Measurements from ENCODE around the gene FIBCD1.
A peak's percentile ranks its signal among the peaks of the same experiment; 100 is the strongest.

Gene FIBCD1

GRCh38 chr9:130980526-130980925 lies 41.5 kb upstream of the FIBCD1 start:
- H3K4me1 Mint-ChIP-seq = no peaks in the 10 kb centered on the region
- no peak for DNase-seq
- peaks cover 4% of the 10 kb centered on the region for H3K27me3 Mint-ChIP-seq
- no peak overlapping the region for H3K4me3 Mint-ChIP-seq
- no peaks in the 10 kb centered on the region for H3K9me3 Mint-ChIP-seq
- no peak for ATAC-seq
- no peak overlapping the region for H3K27ac Mint-ChIP-seq
- H3K36me3 Mint-ChIP-seq (ENCODE audit: low read depth) = no peaks in the 10 kb centered on the region

GRCh38 chr9:130979591-130980385 lies 40.7 kb upstream of the FIBCD1 start:
- peaks cover 4% of the 10 kb centered on the region for H3K27me3 Mint-ChIP-seq
- no peak overlapping the region for H3K27ac Mint-ChIP-seq
- no peaks in the 10 kb centered on the region for H3K4me1 Mint-ChIP-seq
- no peaks in the 10 kb centered on the region for H3K9me3 Mint-ChIP-seq
- DNase-seq = no peak
- H3K4me3 Mint-ChIP-seq = no peak overlapping the region
- H3K36me3 Mint-ChIP-seq (ENCODE audit: low read depth) = no peaks in the 10 kb centered on the region
- no peak for ATAC-seq

- Mint-ChIP-seq H3K4me3 (no peak overlapping the region), H3K4me1 (no peaks in the 10 kb centered on the region), H3K9me3 (no peaks in the 10 kb centered on the region), H3K27ac (no peak overlapping the region), H3K27me3 (peaks cover 7% of the 10 kb centered on the region), H3K36me3 (ENCODE audit: low read depth) (no peaks in the 10 kb centered on the region)
- DNase-seq (no peak), ATAC-seq (no peak)
Measured at GRCh38 chr9:130977811-130978221, 38.8 kb upstream of the FIBCD1 start.

- Mint-ChIP-seq H3K9me3 (no peaks in the 10 kb centered on the region), H3K4me1 (no peaks in the 10 kb centered on the region), H3K27me3 (peaks cover 20% of the 10 kb centered on the region), H3K27ac (no peak overlapping the region), H3K36me3 (ENCODE audit: low read depth) (no peaks in the 10 kb centered on the region), H3K4me3 (no peak overlapping the region)
- DNase-seq = no peak
- ATAC-seq = no peak
Measured at GRCh38 chr9:130975932-130976841, 37.1 kb upstream of the FIBCD1 start.

GRCh38 chr9:130975156-130975555 lies 36.1 kb upstream of the FIBCD1 start:
- Mint-ChIP-seq H3K27me3 (peaks cover 20% of the 10 kb centered on the region), H3K4me3 (no peak overlapping the region), H3K9me3 (no peaks in the 10 kb centered on the region), H3K4me1 (no peaks in the 10 kb centered on the region), H3K27ac (no peak overlapping the region), H3K36me3 (ENCODE audit: low read depth) (no peaks in the 10 kb centered on the region)
- DNase-seq = no peak
- ATAC-seq = no peak

GRCh38 chr9:130974697-130975096 lies 35.6 kb upstream of the FIBCD1 start:
- no peaks in the 10 kb centered on the region for H3K36me3 Mint-ChIP-seq (ENCODE audit: low read depth)
- H3K27ac Mint-ChIP-seq = no peak overlapping the region
- H3K4me3 Mint-ChIP-seq = no peak overlapping the region
- H3K9me3 Mint-ChIP-seq = no peaks in the 10 kb centered on the region
- ATAC-seq = no peak
- H3K4me1 Mint-ChIP-seq = no peaks in the 10 kb centered on the region
- peaks cover 20% of the 10 kb centered on the region for H3K27me3 Mint-ChIP-seq
- DNase-seq = no peak

- ATAC-seq = no peak
- no peaks in the 10 kb centered on the region for H3K9me3 Mint-ChIP-seq
- no peaks in the 10 kb centered on the region for H3K4me1 Mint-ChIP-seq
- H3K27ac Mint-ChIP-seq = no peak overlapping the region
- H3K36me3 Mint-ChIP-seq (ENCODE audit: low read depth) = no peaks in the 10 kb centered on the region
- peaks cover 19% of the 10 kb centered on the region for H3K27me3 Mint-ChIP-seq
- no peak for DNase-seq
- no peak overlapping the region for H3K4me3 Mint-ChIP-seq
Measured at GRCh38 chr9:130973686-130974281, 34.7 kb upstream of the FIBCD1 start.

GRCh38 chr9:130972957-130973685 lies 34.1 kb upstream of the FIBCD1 start:
- H3K4me1 Mint-ChIP-seq = no peaks in the 10 kb centered on the region
- no peak overlapping the region for H3K4me3 Mint-ChIP-seq
- ATAC-seq (no peak), DNase-seq (no peak)
- no peak overlapping the region for H3K27ac Mint-ChIP-seq
- H3K9me3 Mint-ChIP-seq = no peaks in the 10 kb centered on the region
- peaks cover 19% of the 10 kb centered on the region for H3K27me3 Mint-ChIP-seq
- no peaks in the 10 kb centered on the region for H3K36me3 Mint-ChIP-seq (ENCODE audit: low read depth)

- H3K4me1 Mint-ChIP-seq = no peaks in the 10 kb centered on the region
- no peaks in the 10 kb centered on the region for H3K36me3 Mint-ChIP-seq (ENCODE audit: low read depth)
- ATAC-seq (no peak), DNase-seq (no peak)
- no peaks in the 10 kb centered on the region for H3K9me3 Mint-ChIP-seq
- H3K27me3 Mint-ChIP-seq = peaks cover 17% of the 10 kb centered on the region
- H3K27ac Mint-ChIP-seq = no peak overlapping the region
- H3K4me3 Mint-ChIP-seq = no peak overlapping the region
Measured at GRCh38 chr9:130972277-130972956, 33.4 kb upstream of the FIBCD1 start.

- no peaks in the 10 kb centered on the region for H3K9me3 Mint-ChIP-seq
- H3K36me3 Mint-ChIP-seq (ENCODE audit: low read depth) = no peaks in the 10 kb centered on the region
- ATAC-seq = peak; percentile 10
- H3K4me1 Mint-ChIP-seq = no peaks in the 10 kb centered on the region
- H3K27ac Mint-ChIP-seq = no peak overlapping the region
- peaks cover 16% of the 10 kb centered on the region for H3K27me3 Mint-ChIP-seq
- DNase-seq = no peak
- H3K4me3 Mint-ChIP-seq = no peak overlapping the region
Measured at GRCh38 chr9:130971294-130971849, 32.3 kb upstream of the FIBCD1 start.

GRCh38 chr9:130970855-130971254 lies 31.8 kb upstream of the FIBCD1 start:
- Mint-ChIP-seq H3K4me1 (no peaks in the 10 kb centered on the region), H3K27me3 (peaks cover 16% of the 10 kb centered on the region), H3K4me3 (no peak overlapping the region), H3K9me3 (no peaks in the 10 kb centered on the region), H3K27ac (no peak overlapping the region), H3K36me3 (ENCODE audit: low read depth) (no peaks in the 10 kb centered on the region)
- ATAC-seq = no peak
- DNase-seq = no peak

- H3K4me1 Mint-ChIP-seq = no peaks in the 10 kb centered on the region
- DNase-seq (no peak), ATAC-seq (no peak)
- no peak overlapping the region for H3K27ac Mint-ChIP-seq
- H3K36me3 Mint-ChIP-seq (ENCODE audit: low read depth) = no peaks in the 10 kb centered on the region
- H3K9me3 Mint-ChIP-seq = no peaks in the 10 kb centered on the region
- peaks cover 16% of the 10 kb centered on the region for H3K27me3 Mint-ChIP-seq
- H3K4me3 Mint-ChIP-seq = no peak overlapping the region
Measured at GRCh38 chr9:130970052-130970451, 31.0 kb upstream of the FIBCD1 start.

GRCh38 chr9:130965680-130966079 lies 26.6 kb upstream of the FIBCD1 start:
- DNase-seq = no peak
- no peak for ATAC-seq
- no peak overlapping the region for H3K4me3 Mint-ChIP-seq
- H3K27ac Mint-ChIP-seq = no peak overlapping the region
- H3K36me3 Mint-ChIP-seq (ENCODE audit: low read depth) = no peaks in the 10 kb centered on the region
- H3K4me1 Mint-ChIP-seq = no peaks in the 10 kb centered on the region
- H3K27me3 Mint-ChIP-seq = no peaks in the 10 kb centered on the region
- no peaks in the 10 kb centered on the region for H3K9me3 Mint-ChIP-seq

Measured in activated naive CD8-positive, alpha-beta T cell treated with anti-CD3 and anti-CD28 coated beads, Interleukin-2, amount 50 U/mL, for 24 hours (primary cell).